Epithelial cell of esophagus (primary cell): Measurements from ENCODE around the gene ABHD15.

Source experiments
- DNase-seq: peaks from one replicate; pipeline ENCODE4 v3.0.0; 2010; ENCODE audit warnings: low read depth
- H3K4me3 ChIP-seq: 2 replicates; pipeline ENCODE4 v1.5.1; 2011; ENCODE audit warnings: mild to moderate bottlenecking, low read length, control low read depth
- CTCF ChIP-seq: IDR thresholded peaks from 2 replicates; pipeline ENCODE4 v1.5.1; 2011; ENCODE audit warnings: low read depth, mild to moderate bottlenecking, low read length, control low read depth, inconsistent platforms; ENCODE audit not compliant: insufficient read depth; ENCODE audit errors: missing control alignments

ABHD15 gene

GRCh38 chr17:29589524-29590410 is 22.9 kb upstream of the ABHD15 start, which contains the start of gene GIT1:
GIT1 (minus strand) TSS chr17:29589648; CDS start chr17:29589378, 270 bp downstream.
- peak; percentile 88 for DNase-seq
- no peak for TF ChIP-seq CTCF
- peak within 1 kb of the TSS; percentile 74 for H3K4me3 ChIP-seq

- H3K4me3 ChIP-seq: peak overlapping the region; percentile 74
- DNase-seq: no peak
- TF ChIP-seq CTCF: peak; percentile 16
Measured at GRCh38 chr17:29588562-29589411, 21.9 kb upstream of the ABHD15 start.

- H3K4me3 ChIP-seq: peak overlapping the region; percentile 74
- TF ChIP-seq CTCF: no peak
- DNase-seq: no peak
Measured at GRCh38 chr17:29588017-29588561, 21.3 kb upstream of the ABHD15 start.

GRCh38 chr17:29587591-29587990 is 20.8 kb upstream of the ABHD15 start:
- DNase-seq: no peak
- peak overlapping the region; percentile 74 for H3K4me3 ChIP-seq
- TF ChIP-seq CTCF: no peak

GRCh38 chr17:29586676-29587469 is 20.0 kb upstream of the ABHD15 start:
- H3K4me3 ChIP-seq: no peak overlapping the region
- DNase-seq: no peak
- TF ChIP-seq CTCF: no peak

- no peak for TF ChIP-seq CTCF
- DNase-seq: no peak
- no peak overlapping the region for H3K4me3 ChIP-seq
Measured at GRCh38 chr17:29585080-29585751, 18.4 kb upstream of the ABHD15 start.
